ENCODE measurements around the gene C16orf90. TPM values are rescaled to one million over a fixed set of nuclear protein-coding genes. Genes with fewer than 3 reads are reported as not detected.

Gene C16orf90
- total RNA-seq, 1 donor from 2014 or later = not detected

DNA sequence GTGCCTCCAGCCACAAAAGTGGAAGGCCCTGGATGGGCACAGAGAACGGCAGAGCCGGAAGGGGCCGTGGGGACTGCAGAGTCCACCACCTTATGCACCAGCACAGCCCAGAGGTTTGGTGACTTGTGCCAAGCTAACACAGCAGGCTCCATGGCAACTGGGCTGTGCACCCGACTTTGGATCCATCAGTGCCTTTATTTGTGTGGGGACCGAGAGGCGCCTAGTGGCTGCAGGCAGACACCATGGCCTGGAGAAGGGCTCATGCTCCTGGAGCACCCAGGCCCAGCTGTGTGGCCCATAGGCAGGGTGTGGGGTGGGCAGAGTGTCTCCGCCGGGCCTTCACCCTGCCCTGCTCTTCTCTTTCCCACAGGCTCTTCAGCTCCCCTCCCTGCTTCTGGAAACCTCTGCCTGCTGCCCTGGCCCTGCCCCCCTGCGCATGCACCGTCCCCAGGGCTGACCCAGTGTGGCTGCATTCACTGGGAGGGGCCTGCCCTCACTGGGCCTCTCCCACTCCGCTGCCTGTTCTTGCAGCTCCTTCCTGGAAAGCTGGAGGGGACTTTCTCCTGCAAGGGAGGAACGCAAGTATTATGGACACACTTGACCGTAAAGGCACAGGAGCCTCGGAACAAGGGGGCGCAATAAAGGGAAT lies 10.1 kb downstream of the C16orf90 start:
- peaks cover 28% of the 10 kb centered on the region for H3K36me3 Mint-ChIP-seq
- peaks cover 13% of the 10 kb centered on the region for H3K4me1 Mint-ChIP-seq
- no peak overlapping the region for H3K4me3 Mint-ChIP-seq
- no peaks in the 10 kb centered on the region for H3K27me3 Mint-ChIP-seq (ENCODE audit: low read depth)
- no peak overlapping the region for H3K27ac Mint-ChIP-seq
- DNase-seq (ENCODE audit: low spot score in 2 of 2, unreplicated experiment in 2 of 2) = no peak
- TF ChIP-seq, protein P1, sequence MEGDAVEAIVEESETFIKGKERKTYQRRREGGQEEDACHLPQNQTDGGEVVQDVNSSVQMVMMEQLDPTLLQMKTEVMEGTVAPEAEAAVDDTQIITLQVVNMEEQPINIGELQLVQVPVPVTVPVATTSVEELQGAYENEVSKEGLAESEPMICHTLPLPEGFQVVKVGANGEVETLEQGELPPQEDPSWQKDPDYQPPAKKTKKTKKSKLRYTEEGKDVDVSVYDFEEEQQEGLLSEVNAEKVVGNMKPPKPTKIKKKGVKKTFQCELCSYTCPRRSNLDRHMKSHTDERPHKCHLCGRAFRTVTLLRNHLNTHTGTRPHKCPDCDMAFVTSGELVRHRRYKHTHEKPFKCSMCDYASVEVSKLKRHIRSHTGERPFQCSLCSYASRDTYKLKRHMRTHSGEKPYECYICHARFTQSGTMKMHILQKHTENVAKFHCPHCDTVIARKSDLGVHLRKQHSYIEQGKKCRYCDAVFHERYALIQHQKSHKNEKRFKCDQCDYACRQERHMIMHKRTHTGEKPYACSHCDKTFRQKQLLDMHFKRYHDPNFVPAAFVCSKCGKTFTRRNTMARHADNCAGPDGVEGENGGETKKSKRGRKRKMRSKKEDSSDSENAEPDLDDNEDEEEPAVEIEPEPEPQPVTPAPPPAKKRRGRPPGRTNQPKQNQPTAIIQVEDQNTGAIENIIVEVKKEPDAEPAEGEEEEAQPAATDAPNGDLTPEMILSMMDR (IDR thresholded peaks at IDR 0.05; ENCODE audit: unreplicated experiment) = no peak
- H3K9me3 Mint-ChIP-seq = no peaks in the 10 kb centered on the region

DNA sequence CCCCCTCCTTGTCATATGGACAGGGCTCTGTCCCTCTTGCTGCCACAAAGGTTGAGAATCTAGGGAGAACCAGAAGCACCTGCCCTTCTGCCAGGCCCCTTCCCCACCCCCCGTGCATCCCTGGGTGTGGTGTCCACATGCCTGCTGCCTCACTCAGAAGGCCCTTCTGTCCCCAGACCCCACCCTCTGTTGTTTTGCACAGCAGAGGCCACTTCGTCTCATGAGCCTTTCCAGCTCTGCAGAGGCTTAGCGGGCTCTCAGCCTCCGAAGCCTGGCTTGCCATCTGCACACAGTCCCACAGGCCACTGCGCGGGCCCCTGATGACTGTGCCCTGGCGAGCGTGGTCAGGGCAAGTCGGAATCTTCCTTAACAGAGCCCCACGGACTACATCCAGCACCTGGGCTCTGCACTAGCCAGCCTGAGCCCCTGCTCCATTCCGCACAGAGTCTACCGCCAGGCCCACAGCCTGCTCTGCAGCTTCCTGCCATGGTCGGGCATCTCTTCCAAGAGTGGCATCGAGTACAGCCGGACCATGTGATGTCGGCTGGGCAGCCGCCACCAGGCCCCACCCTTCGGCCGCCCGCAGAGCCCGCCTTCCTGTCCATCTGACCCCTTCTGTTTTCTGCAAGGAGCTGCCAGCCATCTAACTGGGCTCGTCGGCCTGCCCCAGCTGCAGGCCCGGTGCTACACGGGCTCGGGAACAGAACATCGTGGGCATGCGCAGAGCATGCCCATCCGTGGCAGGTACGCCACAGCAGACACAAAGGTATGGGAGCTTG lies 10.8 kb downstream of the C16orf90 start:
- no peak for DNase-seq (ENCODE audit: low spot score in 2 of 2, unreplicated experiment in 2 of 2)
- Mint-ChIP-seq H3K4me3 (no peak overlapping the region), H3K27me3 (ENCODE audit: low read depth) (no peaks in the 10 kb centered on the region), H3K4me1 (peaks cover 16% of the 10 kb centered on the region), H3K36me3 (peaks cover 31% of the 10 kb centered on the region), H3K27ac (no peak overlapping the region), H3K9me3 (no peaks in the 10 kb centered on the region)
- TF ChIP-seq, protein P1 (IDR thresholded peaks at IDR 0.05; ENCODE audit: unreplicated experiment) = no peak

DNA sequence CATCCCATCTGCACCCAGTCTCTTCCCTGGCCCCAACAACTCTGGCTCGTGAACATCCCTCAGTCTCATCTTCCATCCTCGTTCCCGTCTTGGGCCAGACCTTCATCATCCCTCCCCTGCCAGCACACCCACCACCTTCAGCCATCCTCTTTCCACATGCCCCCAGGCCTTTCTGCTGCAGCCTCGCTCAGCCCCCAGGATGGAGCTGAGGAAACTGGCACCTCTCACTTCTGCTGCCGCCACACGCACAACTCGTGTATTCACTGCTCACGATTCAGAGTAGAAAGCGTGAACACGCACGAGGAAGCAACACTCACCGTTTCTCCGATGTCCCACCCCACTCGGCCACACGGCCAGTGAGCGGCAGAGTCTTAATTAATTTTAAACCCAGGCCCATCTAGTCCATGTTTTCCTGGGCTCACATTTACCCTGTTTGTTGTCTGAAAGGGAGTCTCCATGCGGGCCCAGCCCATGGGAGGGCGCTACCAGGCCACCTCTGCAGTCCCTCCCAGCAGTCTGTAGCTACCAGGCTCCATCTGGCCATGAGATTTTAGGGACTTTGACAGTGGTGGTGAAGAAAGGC lies 12.5 kb downstream of the C16orf90 start:
- Mint-ChIP-seq H3K27ac (peak overlapping the region; percentile 35), H3K4me3 (no peak overlapping the region), H3K9me3 (no peaks in the 10 kb centered on the region), H3K27me3 (ENCODE audit: low read depth) (no peaks in the 10 kb centered on the region), H3K36me3 (peaks cover 31% of the 10 kb centered on the region), H3K4me1 (peaks cover 20% of the 10 kb centered on the region)
- DNase-seq (ENCODE audit: low spot score in 2 of 2, unreplicated experiment in 2 of 2) = no peak
- TF ChIP-seq, protein P1 (IDR thresholded peaks at IDR 0.05; ENCODE audit: unreplicated experiment) = no peak

DNA sequence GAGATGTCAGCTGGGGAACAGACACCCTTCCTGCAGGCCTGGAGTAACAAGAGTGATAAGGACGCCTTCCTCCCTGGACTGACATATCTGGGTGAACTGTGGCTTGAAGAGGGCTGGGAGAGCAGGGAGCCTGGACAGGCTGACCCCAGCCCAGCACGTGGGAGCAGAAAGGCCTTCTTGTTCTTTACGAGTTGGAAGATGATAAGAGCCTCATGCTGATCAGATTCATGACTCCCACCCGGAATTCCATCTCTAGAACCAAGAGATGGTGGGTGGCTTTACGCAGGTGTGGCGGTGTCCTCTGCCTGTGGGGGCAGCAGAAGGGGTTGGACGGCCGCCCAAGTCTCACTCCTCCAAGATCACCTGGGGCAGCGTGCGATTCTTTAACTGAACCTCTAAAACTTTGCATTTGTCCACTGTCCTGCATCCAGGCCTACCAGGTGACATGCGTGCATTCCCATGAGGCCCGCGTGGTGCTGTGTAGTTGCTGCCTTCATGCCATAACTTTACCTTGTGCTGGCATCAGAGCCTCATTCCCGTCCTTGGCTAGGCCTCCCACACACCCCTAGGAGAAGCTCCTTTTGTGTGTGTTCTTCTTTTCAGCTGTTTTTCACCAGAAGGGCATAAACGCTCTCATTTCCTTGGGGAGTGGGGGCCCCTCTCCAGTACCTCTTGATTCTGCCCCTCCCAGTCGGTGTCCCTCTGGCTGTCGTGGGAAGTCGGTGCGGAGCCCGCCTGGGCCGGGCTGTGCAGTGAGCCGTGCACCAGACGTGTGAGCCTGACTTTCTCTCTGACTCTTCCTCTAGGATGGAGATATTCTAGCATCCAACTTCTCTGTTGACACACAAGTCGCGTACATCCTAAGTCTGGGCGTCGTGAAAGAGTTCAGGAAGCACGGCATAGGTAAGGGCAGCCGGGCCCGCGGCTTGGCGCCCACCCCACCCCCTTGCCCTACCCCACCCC lies 13.3 kb downstream of the C16orf90 start:
- no peak for DNase-seq (ENCODE audit: low spot score in 2 of 2, unreplicated experiment in 2 of 2)
- Mint-ChIP-seq H3K27ac (peak overlapping the region; percentile 61), H3K27me3 (ENCODE audit: low read depth) (no peaks in the 10 kb centered on the region), H3K9me3 (no peaks in the 10 kb centered on the region), H3K4me3 (no peak overlapping the region), H3K36me3 (peaks cover 31% of the 10 kb centered on the region), H3K4me1 (peaks cover 20% of the 10 kb centered on the region)
- TF ChIP-seq, protein P1 (IDR thresholded peaks at IDR 0.05; ENCODE audit: unreplicated experiment) = no peak

Measured in mesothelial cell of epicardium (in vitro differentiated cells).